H9 (cell line): ENCODE measurements around the gene BTBD6. TPM values are rescaled to one million over a fixed set of nuclear protein-coding genes. Genes with fewer than 3 reads are reported as not detected.
A peak's percentile ranks its signal among the peaks of the same experiment; 100 is the strongest.

Experiments
- DNase-seq: peaks from one replicate; pipeline ENCODE4 v3.0.0-alpha.2; 2017
- H2AFZ ChIP-seq: one replicate; pipeline ENCODE4 v1.6.1; 2013; ENCODE audit warnings: mild to moderate bottlenecking, low read length, control low read depth, moderate library complexity
- H2AK5ac ChIP-seq: 2 replicates; pipeline ENCODE4 v1.6.1; 2013; ENCODE audit warnings: low read length, control low read depth, mixed read lengths; ENCODE audit not compliant: insufficient read length
- H2BK120ac ChIP-seq: one replicate; pipeline ENCODE4 v1.6.1; 2013; ENCODE audit warnings: low read depth, mild to moderate bottlenecking, low read length, control low read depth, inconsistent platforms; ENCODE audit not compliant: poor library complexity, severe bottlenecking
- H2BK12ac ChIP-seq: 2 replicates; pipeline ENCODE4 v1.6.1; 2013; ENCODE audit warnings: low read length, control low read depth, mixed read lengths, low read depth; ENCODE audit not compliant: insufficient read length
- H2BK15ac ChIP-seq: 2 replicates; pipeline ENCODE4 v1.6.1; 2013; ENCODE audit warnings: low read depth, low read length, control low read depth
- H2BK20ac ChIP-seq: one replicate; pipeline ENCODE4 v1.6.1; 2013; ENCODE audit warnings: low read depth, mild to moderate bottlenecking, low read length, control low read depth, inconsistent platforms; ENCODE audit not compliant: poor library complexity, severe bottlenecking
- H2BK5ac ChIP-seq: 2 replicates; pipeline ENCODE4 v1.6.1; 2013; ENCODE audit warnings: low read length, control low read depth, mixed read lengths; ENCODE audit not compliant: insufficient read length
- H3K14ac ChIP-seq: 2 replicates; pipeline ENCODE4 v1.6.1; 2013; ENCODE audit warnings: low read length, control low read depth; ENCODE audit not compliant: insufficient read depth
- H3K18ac ChIP-seq: 2 replicates; pipeline ENCODE4 v1.6.1; 2013; ENCODE audit warnings: low read depth, mild to moderate bottlenecking, mixed read lengths, low read length, control low read depth; ENCODE audit not compliant: insufficient read length
- H3K23ac ChIP-seq: 2 replicates; pipeline ENCODE4 v1.6.1; 2013; ENCODE audit warnings: low read length, control low read depth, mixed read lengths, low read depth; ENCODE audit not compliant: insufficient read length
- H3K23me2 ChIP-seq: 2 replicates; pipeline ENCODE4 v1.6.1; 2013; ENCODE audit warnings: low read depth, mild to moderate bottlenecking, mixed read lengths, low read length, control low read depth; ENCODE audit not compliant: insufficient read length, poor library complexity, severe bottlenecking
- H3K27ac ChIP-seq: 2 replicates; pipeline ENCODE4 v1.5.1; 2013; ENCODE audit warnings: low read length, control low read depth, mixed read lengths, low read depth; ENCODE audit not compliant: insufficient read length
- H3K27me3 ChIP-seq: 2 replicates; pipeline ENCODE4 v1.6.1; 2013; ENCODE audit warnings: low read length, control low read depth, inconsistent platforms; ENCODE audit not compliant: insufficient read depth
- H3K4ac ChIP-seq: 2 replicates; pipeline ENCODE4 v1.6.1; 2013; ENCODE audit warnings: low read depth, mild to moderate bottlenecking, control low read depth, inconsistent platforms, low read length, moderate library complexity
- H3K4me1 ChIP-seq: 2 replicates; pipeline ENCODE4 v1.6.1; 2013; ENCODE audit warnings: low read length, control low read depth, inconsistent platforms; ENCODE audit not compliant: insufficient read depth
- H3K4me2 ChIP-seq: 2 replicates; pipeline ENCODE4 v1.6.1; 2013; ENCODE audit warnings: low read length, control low read depth, mixed read lengths; ENCODE audit not compliant: insufficient read length, insufficient read depth
- H3K56ac ChIP-seq: 2 replicates; pipeline ENCODE4 v1.6.1; 2013; ENCODE audit warnings: low read depth, mild to moderate bottlenecking, mixed read lengths, low read length, control low read depth; ENCODE audit not compliant: insufficient read length
- H3K79me1 ChIP-seq: 2 replicates; pipeline ENCODE4 v1.6.1; 2013; ENCODE audit warnings: low read depth, mild to moderate bottlenecking, moderate library complexity, low read length, control low read depth, inconsistent platforms; ENCODE audit not compliant: insufficient read depth, poor library complexity, severe bottlenecking
- H3K79me2 ChIP-seq: 2 replicates; pipeline ENCODE4 v1.6.1; 2013; ENCODE audit warnings: low read length, control low read depth, inconsistent platforms; ENCODE audit not compliant: insufficient read depth
- H3K9ac ChIP-seq: 2 replicates; pipeline ENCODE4 v1.6.1; 2013; ENCODE audit warnings: low read length, control low read depth, mixed read lengths; ENCODE audit not compliant: insufficient read length; ENCODE audit errors: extremely low read depth
- H3K9me3 ChIP-seq: one replicate; pipeline ENCODE4 v1.6.1; 2013; ENCODE audit warnings: low read depth, low read length, inconsistent platforms; ENCODE audit not compliant: control insufficient read depth
- H3T11ph ChIP-seq: one replicate; pipeline ENCODE4 v1.6.1; 2013; ENCODE audit warnings: mild to moderate bottlenecking, low read length, control low read depth, inconsistent platforms
- H4K20me1 ChIP-seq: one replicate; pipeline ENCODE4 v1.6.1; 2013; ENCODE audit not compliant: control insufficient read depth, insufficient read length, insufficient read depth
- H4K5ac ChIP-seq: 2 replicates; pipeline ENCODE4 v1.6.1; 2013; ENCODE audit warnings: low read depth, mild to moderate bottlenecking, mixed read lengths, low read length, control low read depth; ENCODE audit not compliant: insufficient read length
- H4K8ac ChIP-seq: replicated peaks from 2 replicates; pipeline ENCODE4 v1.6.1; 2013; ENCODE audit warnings: low read length, control low read depth, mixed read lengths, low read depth; ENCODE audit not compliant: insufficient read length
- H4K91ac ChIP-seq: 2 replicates; pipeline ENCODE4 v1.6.1; 2013; ENCODE audit warnings: low read depth, mild to moderate bottlenecking, moderate library complexity, mixed read lengths, low read length, control low read depth; ENCODE audit not compliant: insufficient read length
- H3K27ac Mint-ChIP-seq, 3 experiments: 2 replicates in 2 of 3; 3 replicates in 1 of 3; pipeline ENCODE4 v1.8.0; 2020 to 2021; ENCODE audit warnings: mixed read lengths in 3 of 3, mild to moderate bottlenecking in 1 of 3, moderate library complexity in 1 of 3
- H3K27me3 Mint-ChIP-seq: 2 replicates; pipeline ENCODE4 v1.8.0; 2021; ENCODE audit warnings: low read depth, mild to moderate bottlenecking, moderate library complexity, mixed read lengths
- H3K36me3 Mint-ChIP-seq, 3 experiments: 2 replicates in 2 of 3; 3 replicates in 1 of 3; pipeline ENCODE4 v1.8.0; 2020 to 2021; ENCODE audit warnings: low read depth in 3 of 3, mixed read lengths in 3 of 3; ENCODE audit not compliant: insufficient read depth in 1 of 3
- H3K4me1 Mint-ChIP-seq, 2 experiments: 2 replicates each; pipeline ENCODE4 v1.8.0; 2020; ENCODE audit warnings: mixed read lengths in 2 of 2
- H3K4me3 Mint-ChIP-seq, 2 experiments: 2 replicates in 1 of 2; 3 replicates in 1 of 2; pipeline ENCODE4 v1.8.0; 2020 to 2021; ENCODE audit warnings: mild to moderate bottlenecking in 2 of 2, mixed read lengths in 2 of 2, moderate library complexity in 1 of 2
- H3K9me3 Mint-ChIP-seq, 2 experiments: 2 replicates in 1 of 2; 3 replicates in 1 of 2; pipeline ENCODE4 v1.8.0; 2020; ENCODE audit warnings: mild to moderate bottlenecking in 2 of 2, mixed read lengths in 2 of 2, moderate library complexity in 1 of 2
- CTCF ChIP-seq: fragments of 200-600 bp; sonication (generic); conservative IDR thresholded peaks from 3 replicates; pipeline ENCODE4 v1.8.0; 2021; ENCODE audit warnings: antibody characterized with exemption, mild to moderate bottlenecking
- WGBS: extraction: QIAGEN DNeasy Blood & Tissue Kit; methylation state at CpG from one replicate; pipeline ENCODE4 v1.1.7; 2013; ENCODE audit warnings: missing lambda C conversion rate, low lambda C conversion rate, mixed read lengths; ENCODE audit not compliant: insufficient read length; ENCODE audit errors: extremely low coverage; 5-methylcytosine and 5-hydroxymethylcytosine counted together
- total RNA-seq: library from RNA; stranded (reverse); gene quantifications from 2 replicates; pipeline ENCODE4 v1.2.1, GENCODE V29; 2021

Gene BTBD6
- total RNA-seq, 1 experiment from 2014 or later: 23.3 TPM

DNA sequence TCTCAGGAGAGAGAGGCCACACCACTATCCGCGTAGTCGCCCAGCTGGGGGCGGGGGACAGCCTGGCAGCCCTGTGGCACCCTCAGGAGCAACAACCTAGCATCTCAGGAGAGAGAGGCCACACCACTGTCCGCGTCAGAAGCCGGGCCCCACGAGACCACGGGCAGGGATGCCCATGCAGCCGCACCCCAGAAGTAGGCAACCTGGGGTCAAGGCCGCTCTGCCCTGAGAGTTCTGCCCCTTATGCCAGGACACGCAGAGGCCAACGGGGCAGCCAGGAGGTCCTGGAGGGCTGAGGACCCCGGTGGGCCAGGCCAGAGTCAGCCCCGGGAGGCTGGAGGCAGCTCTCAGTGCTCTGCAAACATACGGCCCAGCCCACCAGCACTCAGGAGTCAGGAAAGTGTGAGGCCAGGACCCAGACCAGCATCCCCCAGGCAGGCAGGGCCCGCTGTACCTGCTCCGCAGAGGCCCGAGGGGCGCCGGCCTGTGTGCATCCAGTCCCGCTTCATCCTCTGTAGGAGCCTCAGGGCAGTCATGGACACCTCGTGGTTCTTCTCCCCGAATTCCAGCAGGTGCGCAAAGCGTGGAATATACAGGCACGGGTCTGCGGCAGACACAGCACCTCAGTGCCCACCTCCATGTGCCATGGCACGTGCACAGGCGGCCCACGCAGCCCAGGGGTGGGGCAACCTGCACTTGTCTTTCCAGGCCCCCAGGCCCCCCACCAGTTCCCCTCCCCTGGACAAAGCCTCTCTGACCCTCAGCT is 7.3 kb upstream of the BTBD6 start:
- H4K20me1 ChIP-seq: no peaks in the 10 kb centered on the region
- H3K56ac ChIP-seq: no peak overlapping the region
- DNase-seq: no peak
- no peak overlapping the region for H2BK120ac ChIP-seq
- H3T11ph ChIP-seq: no peak overlapping the region
- H3K14ac ChIP-seq: peak overlapping the region; percentile 1; the same call in 1 of the 2 replicates
- no peak overlapping the region for H3K18ac ChIP-seq
- H4K5ac ChIP-seq: no peak overlapping the region
- H3K79me2 ChIP-seq: no peaks in the 10 kb centered on the region
- H3K27ac Mint-ChIP-seq: no peak overlapping the region
- H3K36me3 Mint-ChIP-seq: peaks cover 0 to 12% (median 2%) of the 10 kb centered on the region in 3 experiments; a peak in 3 of 7 replicates
- H4K91ac ChIP-seq: no peak overlapping the region
- H3K4ac ChIP-seq: no peak overlapping the region
- no peak overlapping the region for H3K9ac ChIP-seq
- no CpG with 5 or more reads among the region's 31 CpGs for WGBS
- no peaks in the 10 kb centered on the region for H3K4me1 ChIP-seq
- H3K27me3 Mint-ChIP-seq: no peaks in the 10 kb centered on the region
- no peak overlapping the region for H2BK15ac ChIP-seq
- H3K27me3 ChIP-seq: no peaks in the 10 kb centered on the region
- no peak overlapping the region for H2AK5ac ChIP-seq
- H2BK5ac ChIP-seq: no peak overlapping the region
- no peak for TF ChIP-seq CTCF
- H4K8ac ChIP-seq: no peak overlapping the region
- no peak overlapping the region for H3K4me2 ChIP-seq
- no peak overlapping the region for H3K4me3 Mint-ChIP-seq
- H2BK20ac ChIP-seq: no peak overlapping the region
- H3K9me3 Mint-ChIP-seq: no peaks in the 10 kb centered on the region
- H3K9me3 ChIP-seq: no peaks in the 10 kb centered on the region
- H2BK12ac ChIP-seq: no peak overlapping the region
- H3K4me1 Mint-ChIP-seq: no peaks in the 10 kb centered on the region
- no peaks in the 10 kb centered on the region for H3K23me2 ChIP-seq
- H3K79me1 ChIP-seq: no peaks in the 10 kb centered on the region
- H3K27ac ChIP-seq: no peak overlapping the region
- no peak overlapping the region for H3K23ac ChIP-seq
- H2AFZ ChIP-seq: no peak overlapping the region
